ENCODE results near the gene ZNF407. TPM values are rescaled to one million over a fixed set of nuclear protein-coding genes. Genes with fewer than 3 reads are reported as not detected.

Gene ZNF407
- total RNA-seq, 1 donor from 2014 or later, result 9.0 TPM

GRCh38 chr18:74645679-74646078 lies 48.0 kb downstream of the ZNF407 start:
- Mint-ChIP-seq H3K27ac (no peak overlapping the region), H3K4me3 (no peak overlapping the region), H3K9me3 (no peaks in the 10 kb centered on the region), H3K4me1 (no peaks in the 10 kb centered on the region), H3K27me3 (ENCODE audit: insufficient read depth, low read depth) (no peaks in the 10 kb centered on the region), H3K36me3 (no peaks in the 10 kb centered on the region)
- Histone ChIP-seq H3K4me1 (no peaks in the 10 kb centered on the region), H3K4me3 (no peak overlapping the region), H3K4me2 (no peak overlapping the region), H2AFZ (replicated peaks) (no peak overlapping the region), H3K27ac (no peak overlapping the region), H3K36me3 (no peaks in the 10 kb centered on the region), H3F3A (ENCODE audit: low read depth) (no peaks in the 10 kb centered on the region), H3K9ac (no peak overlapping the region), H3K27me3 (no peaks in the 10 kb centered on the region), H4K20me1 (ENCODE audit: low read depth) (no peaks in the 10 kb centered on the region), H3K9me3 (ENCODE audit: low read depth) (no peaks in the 10 kb centered on the region), H3K79me2 (ENCODE audit: low read depth) (no peaks in the 10 kb centered on the region)
- TF ChIP-seq EZH2phosphoT487 (IDR thresholded peaks at IDR 0.05), result no peak
- TF ChIP-seq EZH2 (IDR thresholded peaks at IDR 0.05), result no peak
- no peak for TF ChIP-seq CTCF (IDR thresholded peaks at IDR 0.05)
- DNase-seq (ENCODE audit: low spot score), result no peak

- Mint-ChIP-seq H3K36me3 (no peaks in the 10 kb centered on the region), H3K9me3 (no peaks in the 10 kb centered on the region), H3K27me3 (ENCODE audit: insufficient read depth, low read depth) (no peaks in the 10 kb centered on the region), H3K27ac (no peak overlapping the region), H3K4me3 (no peak overlapping the region), H3K4me1 (no peaks in the 10 kb centered on the region)
- no peaks in the 10 kb centered on the region for H3K4me1 ChIP-seq
- no peak overlapping the region for H2AFZ ChIP-seq (replicated peaks)
- no peaks in the 10 kb centered on the region for H4K20me1 ChIP-seq (ENCODE audit: low read depth)
- H3K4me2 ChIP-seq, result no peak overlapping the region
- no peak overlapping the region for H3K4me3 ChIP-seq
- H3K36me3 ChIP-seq, result no peaks in the 10 kb centered on the region
- no peaks in the 10 kb centered on the region for H3F3A ChIP-seq (ENCODE audit: low read depth)
- no peaks in the 10 kb centered on the region for H3K9me3 ChIP-seq (ENCODE audit: low read depth)
- no peak for TF ChIP-seq EZH2 (IDR thresholded peaks at IDR 0.05)
- no peak for TF ChIP-seq EZH2phosphoT487 (IDR thresholded peaks at IDR 0.05)
- TF ChIP-seq CTCF (IDR thresholded peaks at IDR 0.05), result no peak
- no peaks in the 10 kb centered on the region for H3K79me2 ChIP-seq (ENCODE audit: low read depth)
- H3K27ac ChIP-seq, result no peak overlapping the region
- no peak for DNase-seq (ENCODE audit: low spot score)
- H3K27me3 ChIP-seq, result no peaks in the 10 kb centered on the region
- no peak overlapping the region for H3K9ac ChIP-seq
Observed at GRCh38 chr18:74651327-74652128, 53.9 kb downstream of the ZNF407 start.

- H3K4me2 ChIP-seq, result no peak overlapping the region
- no peak overlapping the region for H3K4me3 Mint-ChIP-seq
- no peak overlapping the region for H2AFZ ChIP-seq (replicated peaks)
- no peaks in the 10 kb centered on the region for H3K79me2 ChIP-seq (ENCODE audit: low read depth)
- no peak for TF ChIP-seq EZH2phosphoT487 (IDR thresholded peaks at IDR 0.05)
- no peak for TF ChIP-seq EZH2 (IDR thresholded peaks at IDR 0.05)
- TF ChIP-seq CTCF (IDR thresholded peaks at IDR 0.05), result peak; percentile 74
- H3K27ac ChIP-seq, result no peak overlapping the region
- H3K4me3 ChIP-seq, result no peak overlapping the region
- no peak overlapping the region for H3K9ac ChIP-seq
- H3K4me1 Mint-ChIP-seq, result no peaks in the 10 kb centered on the region
- H3K27me3 Mint-ChIP-seq (ENCODE audit: insufficient read depth, low read depth), result no peaks in the 10 kb centered on the region
- H4K20me1 ChIP-seq (ENCODE audit: low read depth), result no peaks in the 10 kb centered on the region
- H3K27me3 ChIP-seq, result no peaks in the 10 kb centered on the region
- H3F3A ChIP-seq (ENCODE audit: low read depth), result no peaks in the 10 kb centered on the region
- H3K36me3 Mint-ChIP-seq, result no peaks in the 10 kb centered on the region
- no peaks in the 10 kb centered on the region for H3K9me3 Mint-ChIP-seq
- no peaks in the 10 kb centered on the region for H3K4me1 ChIP-seq
- H3K9me3 ChIP-seq (ENCODE audit: low read depth), result no peaks in the 10 kb centered on the region
- no peak overlapping the region for H3K27ac Mint-ChIP-seq
- peak; percentile 54 for DNase-seq (ENCODE audit: low spot score)
- H3K36me3 ChIP-seq, result no peaks in the 10 kb centered on the region
Observed at GRCh38 chr18:74652392-74652988, 54.8 kb downstream of the ZNF407 start.

All from neural progenitor cell (in vitro differentiated cells).